H1 (cell line): ENCODE data around the gene PARD3. TPM values are rescaled to one million over a fixed set of nuclear protein-coding genes. Genes with fewer than 3 reads are reported as not detected.

Experiments
- BRCA1 ChIP-seq: IDR thresholded peaks from 2 replicates; pipeline ENCODE4 v1.6.1; 2012; ENCODE audit warnings: low read depth, low read length, improper control_type of control experiment
- CHD7 ChIP-seq: fragments of 300-600 bp; sonication (generic); IDR thresholded peaks from 2 replicates; pipeline ENCODE4 v1.7.1; 2012; ENCODE audit warnings: low read length, moderate library complexity, mild to moderate bottlenecking, inconsistent platforms; ENCODE audit not compliant: insufficient replicate concordance
- RAD21 ChIP-seq, 2 experiments: IDR thresholded peaks in 1 of 2; conservative IDR thresholded peaks in 1 of 2; 2 replicates each; pipeline ENCODE4 v1.6.1; 2011; ENCODE audit warnings: low read depth in 2 of 2, low read length in 2 of 2, improper control_type of control experiment in 1 of 2, inconsistent platforms in 1 of 2, mild to moderate bottlenecking in 1 of 2, moderate library complexity in 1 of 2
- polyA plus RNA-seq, 7 experiments: library from polyadenylated mRNA; depleted of rRNA in 3 of 7; stranded (reverse) in 5 of 7; unstranded in 2 of 7; fragments of >200 nt in 5 of 7; fragments of 200-250 nt in 2 of 7; gene quantifications; 1 replicate in 5 of 7; 2 replicates in 1 of 7; 4 replicates in 1 of 7; pipeline versions ENCODE4 v1.2.1 to v1.2.3, GENCODE V29; 2011 to 2013; ENCODE audit warnings: missing spikeins in 2 of 7, mixed read lengths in 2 of 7
- total RNA-seq: library from RNA; stranded (reverse); fragmentation: NEBNext Ultra II Directional; extraction: Animal tissue kit (Norgen Biotek cat#: 25700); gene quantifications from 2 replicates; pipeline ENCODE4 v1.2.1, GENCODE V29; 2021

The PARD3 gene
- total and polyA plus RNA-seq, 2 of the 8 experiments (the other 6 are each of a cell fraction or from before 2014, with no cell fraction given): 19.7 to 49.1 TPM

GRCh38 chr10:34538281-34538829, 276.7 kb downstream of the PARD3 start (continued):
- TF ChIP-seq CHD7 (no peak), BRCA1 (no peak), RAD21 (IDR thresholded peaks at IDR 0.05 in 1 of 2, conservative IDR thresholded peaks at IDR 0.05 in 1 of 2; ENCODE audit: low read depth in 2 of 2, low read length in 2 of 2) (no peak)
- TF ChIP-seq, all 59 proteins: peak for 0
